Thoracic aorta (tissue), 2 donors: ENCODE results near the gene LAMC3. TPM values are rescaled to one million over a fixed set of nuclear protein-coding genes. Genes with fewer than 3 reads are reported as not detected.

ENCODE experiments used
- ATAC-seq: fragments of 150-250 bp; one replicate; pipeline ENCODE4 v1.8.0; 2017; ENCODE audit warnings: low read depth; ENCODE audit not compliant: insufficient number of reproducible peaks, low FRiP score
- DNase-seq: peaks from one replicate; pipeline ENCODE4 v3.0.0-alpha.2; 2020; ENCODE audit warnings: low spot score
- H3K27ac ChIP-seq, 2 donors: fragments of 200-600 bp; sonication (generic); 1 replicate in 1 of 2; 2 replicates in 1 of 2; pipeline ENCODE4 v1.5.1; 2016; ENCODE audit warnings: mild to moderate bottlenecking in 2 of 2, moderate library complexity in 2 of 2
- H3K27me3 ChIP-seq: fragments of 200-600 bp; sonication (generic); replicated peaks from 2 replicates; pipeline ENCODE4 v1.6.0; 2016; ENCODE audit warnings: mild to moderate bottlenecking; ENCODE audit not compliant: insufficient read depth
- H3K36me3 ChIP-seq: fragments of 200-600 bp; sonication (generic); one replicate; pipeline ENCODE4 v1.5.1; 2016
- H3K4me1 ChIP-seq, 2 donors: fragments of 200-600 bp; sonication (generic); 1 replicate in 1 of 2; 2 replicates in 1 of 2; pipeline versions ENCODE4 v1.5.1 to v1.6.0; 2016; ENCODE audit warnings: low read depth in 2 of 2, mild to moderate bottlenecking in 1 of 2; ENCODE audit not compliant: control insufficient read depth in 1 of 2
- H3K4me3 ChIP-seq: fragments of 200-600 bp; sonication (generic); 2 replicates; pipeline ENCODE4 v1.5.1; 2016; ENCODE audit warnings: mild to moderate bottlenecking
- H3K9me3 ChIP-seq: fragments of 200-600 bp; sonication (generic); 2 replicates; pipeline ENCODE4 v1.5.1; 2016
- total RNA-seq, 2 donors: library from RNA; depleted of rRNA; stranded (reverse); fragments of >200 nt; gene quantifications; one replicate each; pipeline versions ENCODE4 v1.1.0 to v1.2.3, GENCODE V29; 2016
- TF ChIP-seq, protein P1 (sequence below): fragments of 200-600 bp; sonication (generic); IDR thresholded peaks from one replicate; pipeline ENCODE4 v1.5.1; 2019; ENCODE audit warnings: antibody characterized with exemption

Gene LAMC3
- total RNA-seq, 2 donors from 2014 or later = 0.54 to 2.8 TPM

DNA sequence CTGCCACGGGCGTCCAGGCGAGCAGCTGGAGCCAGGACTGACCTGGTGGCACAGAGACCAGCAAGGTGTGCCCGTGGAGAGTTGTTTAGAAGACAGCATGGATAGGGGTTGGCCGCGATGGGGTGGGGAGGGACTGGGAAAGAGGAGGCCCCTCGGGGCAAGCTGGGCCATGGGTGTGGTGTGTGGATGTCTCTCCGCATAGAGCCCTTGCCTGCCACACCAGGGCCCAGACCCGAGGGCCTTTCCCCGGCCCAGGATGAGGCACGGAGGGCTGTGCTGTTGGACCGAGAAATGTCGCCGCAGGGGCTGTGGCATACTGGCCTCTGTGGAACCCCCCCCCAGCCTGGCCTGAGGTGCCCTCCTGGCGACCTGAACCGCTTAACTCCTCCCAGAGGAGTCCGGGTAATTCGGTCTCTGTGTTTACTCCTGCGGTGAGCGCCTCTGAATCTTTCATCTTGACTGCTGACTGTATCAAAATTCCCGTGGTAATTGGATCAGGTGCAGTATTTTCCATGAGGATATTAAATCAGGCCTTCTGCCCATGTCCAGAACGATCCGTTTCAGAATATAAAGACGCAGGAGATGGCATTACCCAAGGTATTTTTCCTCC is 22.5 kb upstream of the LAMC3 start:
- Histone ChIP-seq H3K4me1 (no peaks in the 10 kb centered on the region), H3K36me3 (no peaks in the 10 kb centered on the region), H3K4me3 (no peak overlapping the region), H3K27me3 (no peaks in the 10 kb centered on the region), H3K27ac (no peak overlapping the region), H3K9me3 (no peaks in the 10 kb centered on the region)
- DNase-seq (no peak), ATAC-seq (no peak)
- TF ChIP-seq, protein P1, sequence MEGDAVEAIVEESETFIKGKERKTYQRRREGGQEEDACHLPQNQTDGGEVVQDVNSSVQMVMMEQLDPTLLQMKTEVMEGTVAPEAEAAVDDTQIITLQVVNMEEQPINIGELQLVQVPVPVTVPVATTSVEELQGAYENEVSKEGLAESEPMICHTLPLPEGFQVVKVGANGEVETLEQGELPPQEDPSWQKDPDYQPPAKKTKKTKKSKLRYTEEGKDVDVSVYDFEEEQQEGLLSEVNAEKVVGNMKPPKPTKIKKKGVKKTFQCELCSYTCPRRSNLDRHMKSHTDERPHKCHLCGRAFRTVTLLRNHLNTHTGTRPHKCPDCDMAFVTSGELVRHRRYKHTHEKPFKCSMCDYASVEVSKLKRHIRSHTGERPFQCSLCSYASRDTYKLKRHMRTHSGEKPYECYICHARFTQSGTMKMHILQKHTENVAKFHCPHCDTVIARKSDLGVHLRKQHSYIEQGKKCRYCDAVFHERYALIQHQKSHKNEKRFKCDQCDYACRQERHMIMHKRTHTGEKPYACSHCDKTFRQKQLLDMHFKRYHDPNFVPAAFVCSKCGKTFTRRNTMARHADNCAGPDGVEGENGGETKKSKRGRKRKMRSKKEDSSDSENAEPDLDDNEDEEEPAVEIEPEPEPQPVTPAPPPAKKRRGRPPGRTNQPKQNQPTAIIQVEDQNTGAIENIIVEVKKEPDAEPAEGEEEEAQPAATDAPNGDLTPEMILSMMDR = no peak

DNA sequence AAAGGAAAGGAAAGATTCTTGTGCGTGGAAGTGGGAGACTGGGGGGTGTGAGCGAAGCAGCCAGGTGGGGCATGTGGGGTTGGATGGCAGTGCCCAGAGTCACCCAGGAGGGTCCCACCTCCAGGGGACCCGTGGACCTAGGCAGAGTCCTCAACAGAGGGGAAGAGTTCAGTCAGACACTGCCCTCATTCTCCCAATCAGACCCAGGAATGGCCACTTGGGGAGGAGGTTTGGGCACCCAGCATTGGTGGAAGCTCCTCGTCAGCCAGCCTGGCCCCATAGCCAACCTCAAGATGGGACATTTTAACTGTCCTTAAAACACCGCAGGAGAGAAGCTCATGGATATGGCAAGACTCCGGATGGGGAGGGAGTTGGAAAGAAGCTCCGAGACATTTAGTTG is 21.9 kb upstream of the LAMC3 start:
- TF ChIP-seq, protein P1 = no peak
- no peaks in the 10 kb centered on the region for H3K27me3 ChIP-seq
- no peak overlapping the region for H3K4me3 ChIP-seq
- no peak overlapping the region for H3K27ac ChIP-seq
- ATAC-seq = no peak
- no peaks in the 10 kb centered on the region for H3K36me3 ChIP-seq
- H3K9me3 ChIP-seq = no peaks in the 10 kb centered on the region
- DNase-seq = no peak
- H3K4me1 ChIP-seq = no peaks in the 10 kb centered on the region

DNA sequence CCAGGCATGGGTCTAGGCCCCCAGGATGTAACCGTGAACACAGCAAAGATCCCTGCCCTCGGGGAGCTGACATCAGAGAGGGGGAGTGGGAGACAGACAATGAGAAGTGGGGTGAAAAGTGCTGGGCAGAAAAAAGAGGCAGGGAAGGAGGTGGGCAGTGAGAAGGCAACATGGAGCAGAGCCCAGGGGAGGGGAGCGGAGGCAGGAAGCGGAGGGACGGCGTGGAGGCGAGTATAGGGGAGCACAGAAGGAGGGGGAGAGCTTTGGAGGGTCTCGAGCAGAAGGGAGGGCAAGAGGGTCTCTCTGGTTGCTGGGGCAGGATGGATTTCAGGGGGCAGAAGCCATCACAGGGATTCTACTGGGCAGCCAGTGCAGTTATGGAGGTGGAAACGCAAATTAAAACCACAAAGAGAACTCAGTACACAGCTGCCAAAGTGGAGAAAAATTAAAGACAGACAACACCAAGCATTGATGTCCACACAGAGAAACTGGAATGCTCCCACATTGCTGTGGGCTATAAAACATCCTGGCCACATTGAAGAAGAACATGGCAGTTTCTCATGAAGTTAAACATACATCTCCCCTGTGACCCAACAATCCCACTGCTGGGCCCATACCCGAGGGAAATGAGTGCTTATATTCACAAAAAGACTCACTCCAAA is 21.1 kb upstream of the LAMC3 start:
- H3K4me1 ChIP-seq = no peaks in the 10 kb centered on the region
- ATAC-seq = no peak
- no peaks in the 10 kb centered on the region for H3K9me3 ChIP-seq
- DNase-seq = no peak
- H3K36me3 ChIP-seq = no peaks in the 10 kb centered on the region
- no peak overlapping the region for H3K4me3 ChIP-seq
- no peaks in the 10 kb centered on the region for H3K27me3 ChIP-seq
- TF ChIP-seq, protein P1 = no peak
- no peak overlapping the region for H3K27ac ChIP-seq

DNA sequence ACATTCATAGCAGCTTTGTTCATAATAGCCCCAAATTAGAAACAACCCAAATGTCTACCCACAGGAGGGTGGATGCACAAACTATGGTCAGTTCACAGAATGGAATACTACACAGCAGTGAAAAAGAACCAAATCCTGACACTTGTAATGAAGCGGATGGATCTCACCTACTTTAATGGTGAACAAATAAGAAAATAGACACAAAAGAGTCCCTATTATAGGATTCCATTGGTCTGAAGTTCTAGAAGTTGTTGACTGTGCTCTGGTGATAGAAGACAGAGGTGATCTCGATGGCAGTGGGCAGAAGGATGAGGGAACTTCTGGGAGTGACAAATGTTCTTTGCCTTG is 20.6 kb upstream of the LAMC3 start:
- Histone ChIP-seq H3K4me1 (no peaks in the 10 kb centered on the region), H3K9me3 (no peaks in the 10 kb centered on the region), H3K36me3 (no peaks in the 10 kb centered on the region), H3K27me3 (no peaks in the 10 kb centered on the region), H3K27ac (no peak overlapping the region), H3K4me3 (no peak overlapping the region)
- TF ChIP-seq, protein P1 = no peak
- DNase-seq = no peak
- no peak for ATAC-seq

DNA sequence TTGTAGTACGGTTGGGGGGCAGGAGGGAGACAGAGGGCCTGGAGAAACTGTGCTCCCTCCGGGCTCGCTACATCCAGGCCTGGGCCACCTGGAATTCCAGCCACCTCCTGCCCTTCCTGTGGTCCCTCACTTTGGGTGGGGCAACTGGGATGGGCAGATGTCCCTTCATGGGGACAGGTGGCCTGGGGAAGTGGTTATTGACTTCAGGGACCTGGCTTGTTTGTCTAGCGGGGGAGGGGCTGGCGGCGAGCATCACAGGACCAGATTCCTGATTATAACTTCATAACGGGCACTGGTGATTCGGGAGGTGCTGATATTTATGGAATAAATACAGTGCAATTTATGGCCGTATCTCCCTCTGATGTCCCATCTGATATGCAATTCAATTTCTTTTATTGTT is 20.1 kb upstream of the LAMC3 start:
- ATAC-seq (no peak), DNase-seq (no peak)
- no peaks in the 10 kb centered on the region for H3K9me3 ChIP-seq
- H3K4me1 ChIP-seq = no peaks in the 10 kb centered on the region
- H3K4me3 ChIP-seq = no peak overlapping the region
- TF ChIP-seq, protein P1 = no peak
- H3K36me3 ChIP-seq = no peaks in the 10 kb centered on the region
- no peak overlapping the region for H3K27ac ChIP-seq
- no peaks in the 10 kb centered on the region for H3K27me3 ChIP-seq
